Heart left ventricle (tissue), 16 donors: ENCODE data around the gene TMEM178B. TPM values are rescaled to one million over a fixed set of nuclear protein-coding genes. Genes with fewer than 3 reads are reported as not detected.

Source experiments
- ATAC-seq, 4 donors: fragments of 200-7000 bp; cut with Tn5 transposase; one replicate each; pipeline ENCODE4 v1.9.1; 2020 to 2022; ENCODE audit warnings: moderate library complexity in 4 of 4, mild to moderate bottlenecking in 3 of 4, moderate number of reproducible peaks in 1 of 4
- DNase-seq, 5 donors: peaks; one replicate each; pipeline ENCODE4 v3.0.0-alpha.2; 2020
- H3K27ac ChIP-seq, 12 donors: fragments of 200-600 bp; sonication (generic) in 4 of 12; one replicate each; pipeline versions ENCODE4 v1.5.0 to v1.8.0; 2016 to 2022; ENCODE audit warnings: mild to moderate bottlenecking in 2 of 12
- H3K27me3 ChIP-seq, 9 donors: fragments of 200-600 bp; sonication (generic) in 2 of 9; one replicate each; pipeline versions ENCODE4 v1.5.1 to v1.8.0; 2016 to 2022; ENCODE audit warnings: mild to moderate bottlenecking in 3 of 9
- H3K36me3 ChIP-seq, 9 donors: fragments of 200-600 bp; sonication (generic) in 2 of 9; one replicate each; pipeline versions ENCODE4 v1.5.0 to v1.8.0; 2018 to 2022; ENCODE audit warnings: mild to moderate bottlenecking in 2 of 9
- H3K4me1 ChIP-seq, 12 donors: fragments of 200-600 bp; sonication (generic) in 4 of 12; one replicate each; pipeline versions ENCODE4 v1.5.0 to v1.8.0; 2016 to 2022; ENCODE audit warnings: mild to moderate bottlenecking in 3 of 12
- H3K4me3 ChIP-seq, 12 donors: fragments of 200-600 bp; sonication (generic) in 4 of 12; one replicate each; pipeline versions ENCODE4 v1.5.0 to v1.8.0; 2017 to 2022; ENCODE audit warnings: mild to moderate bottlenecking in 9 of 12, moderate library complexity in 4 of 12
- H3K9me3 ChIP-seq, 12 donors: fragments of 200-600 bp; sonication (generic) in 4 of 12; one replicate each; pipeline versions ENCODE4 v1.5.0 to v1.8.0; 2016 to 2022; ENCODE audit warnings: mild to moderate bottlenecking in 1 of 12
- POLR2A ChIP-seq, 2 donors: fragments of 450-650 bp; IDR thresholded peaks; one replicate each; pipeline ENCODE4 v1.6.1; 2017; ENCODE audit warnings: antibody characterized with exemption in 2 of 2, mild to moderate bottlenecking in 2 of 2, moderate library complexity in 2 of 2
- WGBS, 4 donors: extraction: QIAGEN DNeasy Blood & Tissue Kit in 2 of 4; methylation state at CpG; one replicate each; pipeline versions ENCODE4 v1.1.5 to v1.1.7; 2013 to 2018; 5-methylcytosine and 5-hydroxymethylcytosine counted together
- intact Hi-C, 10 donors: fragments of 100-400 bp; cut with DNase I; formaldehyde crosslinking; loops; one replicate each; pipeline versions ENCODE4 v1.11.1 to v1.14.2; 2022
- polyA plus RNA-seq, 2 donors: library from polyadenylated mRNA; stranded (reverse); fragments of 200-250 nt; gene quantifications; one replicate each; pipeline ENCODE4 v1.2.3, GENCODE V29; 2013
- total RNA-seq, 9 donors: library from RNA; depleted of rRNA in 2 of 9; stranded (reverse); fragments of >200 nt in 2 of 9; fragmentation: NEBNext Ultra II Directional in 3 of 9; extraction: Animal tissue kit (Norgen Biotek cat#: 25700) in 3 of 9; gene quantifications; one replicate each; pipeline versions ENCODE4 v1.1.0 to v1.2.4, GENCODE V29; 2016 to 2023
- TF ChIP-seq, protein P1 (sequence below), 12 donors: fragments of 200-600 bp; sonication (generic) in 4 of 12; IDR thresholded peaks; one replicate each; pipeline versions ENCODE4 v1.5.0 to v1.8.0; 2018 to 2022; ENCODE audit warnings: antibody characterized with exemption in 12 of 12, mild to moderate bottlenecking in 5 of 12
- donor health status: ischemic (EF 13 %, LVEDD 7.1; RV severe dilation, severe dysfunction).
- donor health status: healthy with polysubstance abuse.
- donor health status: DM: no; HTN: yes; CAD: no.
- donor health status: DM: no; HTN: no; CAD: no.
- donor health status: ischemic (EF 25% LVEDD 6.9; RV normal size, moderate dysfunction).
- donor health status: ischemic (EF 25% LVEDD 5.7; RV mildly dilated, moderate dysfunction).
- donor health status: healthy.
- donor health status: DM: yes; HTN: yes; CAD: no.
- donor health status: ischemic (EF 35%, LVEDD 5.7; RV mildly dilated, moderate dysfunction).
- donor health status: nonischemic (EF 11% LVEDD 7.7; RV severe dilation, severe dysfunction).
- donor health status: DM: yes; HTN: yes; CAD: no.
- donor health status: PGD.
- donor health status: ischemic (EF 29% LVEDD 5.4; RV normal size, mild dysfunction).
- donor health status: nonischemic (EF 23%, LVEDD 6.1; RV moderate dilation, normal function).

The TMEM178B gene
- total and polyA plus RNA-seq, 11 donors = 1.2 to 58.5 (median 19.0) TPM

DNA sequence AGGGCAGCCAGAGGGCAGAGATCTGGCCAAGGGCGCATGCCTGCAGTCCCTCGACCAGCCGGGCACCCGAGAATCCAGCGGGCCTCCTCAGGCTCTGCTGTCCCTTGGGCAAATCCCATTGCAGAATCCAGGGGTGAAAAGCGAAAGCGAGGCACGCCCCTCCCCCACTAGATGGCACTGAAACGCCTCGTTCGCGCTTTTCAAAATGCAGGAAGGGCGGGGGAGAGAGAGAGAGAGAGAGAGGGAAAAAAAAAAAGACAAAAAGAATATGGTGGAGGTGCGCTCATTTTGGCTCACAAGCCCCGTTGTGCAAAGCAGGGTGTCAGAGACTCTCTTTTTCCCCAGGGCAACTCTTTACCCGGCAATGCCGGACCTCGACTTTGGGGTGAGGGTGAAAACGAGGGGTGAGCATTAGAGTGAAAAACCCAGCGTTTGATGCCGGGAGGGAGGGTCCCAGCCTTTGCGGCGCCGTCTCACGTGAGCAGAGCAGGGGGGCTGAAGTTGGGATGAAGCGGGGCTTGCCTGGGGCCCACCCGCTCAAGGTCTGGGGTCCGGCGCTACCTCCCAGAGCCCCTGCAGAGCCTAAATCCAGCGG, 2.5 kb upstream of the TMEM178B start:
- Histone ChIP-seq H3K27me3 (peaks cover 0 to 66% (median 8%) of the 10 kb centered on the region in 9 donors), H3K27ac (peak overlapping the region in 3 of 12 donors; percentile 15 to 60 (median 54))
- intact Hi-C loops = loop anchor here in 6 of 10 donors (5.0 to 10.0 kb wide), 5 partner anchors 143 to 461 kb away; no protein-coding TSS in a partner anchor

DNA sequence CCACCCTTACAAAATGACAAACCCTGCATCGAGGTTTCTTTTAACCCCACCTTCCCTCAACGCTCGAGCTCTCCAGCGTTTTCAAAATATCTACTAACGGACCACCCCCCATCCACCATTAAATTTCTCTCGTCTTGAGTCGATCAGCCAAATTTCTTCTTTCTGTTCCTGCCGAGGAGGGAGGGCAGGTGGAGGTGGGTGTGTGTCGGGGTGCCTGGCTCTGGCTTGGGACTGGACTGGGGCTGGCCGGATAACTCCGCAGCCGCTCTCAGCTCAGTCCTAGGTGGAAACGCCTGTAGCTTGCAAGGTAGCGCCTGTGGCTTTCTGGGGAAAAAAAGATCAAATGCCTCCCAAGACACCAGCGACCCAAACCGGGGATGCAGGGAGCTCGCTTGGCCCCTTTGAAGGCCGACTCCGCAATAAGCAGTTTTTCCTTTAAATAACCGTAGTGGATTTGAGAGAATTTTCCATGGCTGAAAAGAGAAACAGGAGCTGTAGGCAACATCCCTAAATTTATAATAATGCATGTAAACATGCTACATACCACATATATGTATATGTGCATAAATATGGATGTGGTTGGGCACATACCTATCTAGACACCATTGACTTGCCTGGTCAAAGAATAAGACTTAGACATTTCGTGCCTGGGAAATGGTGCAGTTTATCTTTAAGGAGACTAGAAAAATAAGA, 1.9 kb upstream of the TMEM178B start:
- H3K4me3 ChIP-seq = peak overlapping the region; percentile 46 to 67 (median 58)
- H3K9me3 ChIP-seq = no peaks in the 10 kb centered on the region
- no peaks in the 10 kb centered on the region for H3K36me3 ChIP-seq
- peak overlapping the region in 4 of 12 donors; percentile 15 to 61 (median 57) for H3K27ac ChIP-seq
- DNase-seq = no peak
- TF ChIP-seq POLR2A (IDR thresholded peaks at IDR 0.05) = no peak
- TF ChIP-seq, protein P1, sequence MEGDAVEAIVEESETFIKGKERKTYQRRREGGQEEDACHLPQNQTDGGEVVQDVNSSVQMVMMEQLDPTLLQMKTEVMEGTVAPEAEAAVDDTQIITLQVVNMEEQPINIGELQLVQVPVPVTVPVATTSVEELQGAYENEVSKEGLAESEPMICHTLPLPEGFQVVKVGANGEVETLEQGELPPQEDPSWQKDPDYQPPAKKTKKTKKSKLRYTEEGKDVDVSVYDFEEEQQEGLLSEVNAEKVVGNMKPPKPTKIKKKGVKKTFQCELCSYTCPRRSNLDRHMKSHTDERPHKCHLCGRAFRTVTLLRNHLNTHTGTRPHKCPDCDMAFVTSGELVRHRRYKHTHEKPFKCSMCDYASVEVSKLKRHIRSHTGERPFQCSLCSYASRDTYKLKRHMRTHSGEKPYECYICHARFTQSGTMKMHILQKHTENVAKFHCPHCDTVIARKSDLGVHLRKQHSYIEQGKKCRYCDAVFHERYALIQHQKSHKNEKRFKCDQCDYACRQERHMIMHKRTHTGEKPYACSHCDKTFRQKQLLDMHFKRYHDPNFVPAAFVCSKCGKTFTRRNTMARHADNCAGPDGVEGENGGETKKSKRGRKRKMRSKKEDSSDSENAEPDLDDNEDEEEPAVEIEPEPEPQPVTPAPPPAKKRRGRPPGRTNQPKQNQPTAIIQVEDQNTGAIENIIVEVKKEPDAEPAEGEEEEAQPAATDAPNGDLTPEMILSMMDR (IDR thresholded peaks at IDR 0.05) = no peak
- H3K27me3 ChIP-seq = peaks cover 0 to 71% (median 8%) of the 10 kb centered on the region in 9 donors
- H3K4me1 ChIP-seq = peaks cover 0 to 42% (median 20%) of the 10 kb centered on the region in 12 donors
- intact Hi-C loops = loop anchor here in 7 of 10 donors (2.0 to 10.0 kb wide), 6 partner anchors 143 to 577 kb away; no protein-coding TSS in a partner anchor
- peak in 1 of 4 donors; percentile 43 for ATAC-seq
- WGBS, 4 donors = 3 to 6% (median 4%) methylated on average over 20 to 21 of the region's 21 CpGs

More for the DNA sequence above, 2.5 kb upstream of the TMEM178B start:
- WGBS, 4 donors = 1 to 2% (median 1%) methylated on average over 27 to 30 of the region's 30 CpGs
- DNase-seq (peak; percentile 28 to 67 (median 39)), ATAC-seq (peak in 3 of 4 donors; percentile 20 to 24 (median 23))
- no peaks in the 10 kb centered on the region for H3K36me3 ChIP-seq
- no peaks in the 10 kb centered on the region for H3K9me3 ChIP-seq
- no peak for TF ChIP-seq POLR2A (IDR thresholded peaks at IDR 0.05)
- TF ChIP-seq, protein P1 (IDR thresholded peaks at IDR 0.05) = peak in 8 of 12 donors; percentile 8 to 35 (median 27)
- peak overlapping the region; percentile 46 to 67 (median 58) for H3K4me3 ChIP-seq
- peaks cover 0 to 42% (median 20%) of the 10 kb centered on the region in 12 donors for H3K4me1 ChIP-seq

DNA sequence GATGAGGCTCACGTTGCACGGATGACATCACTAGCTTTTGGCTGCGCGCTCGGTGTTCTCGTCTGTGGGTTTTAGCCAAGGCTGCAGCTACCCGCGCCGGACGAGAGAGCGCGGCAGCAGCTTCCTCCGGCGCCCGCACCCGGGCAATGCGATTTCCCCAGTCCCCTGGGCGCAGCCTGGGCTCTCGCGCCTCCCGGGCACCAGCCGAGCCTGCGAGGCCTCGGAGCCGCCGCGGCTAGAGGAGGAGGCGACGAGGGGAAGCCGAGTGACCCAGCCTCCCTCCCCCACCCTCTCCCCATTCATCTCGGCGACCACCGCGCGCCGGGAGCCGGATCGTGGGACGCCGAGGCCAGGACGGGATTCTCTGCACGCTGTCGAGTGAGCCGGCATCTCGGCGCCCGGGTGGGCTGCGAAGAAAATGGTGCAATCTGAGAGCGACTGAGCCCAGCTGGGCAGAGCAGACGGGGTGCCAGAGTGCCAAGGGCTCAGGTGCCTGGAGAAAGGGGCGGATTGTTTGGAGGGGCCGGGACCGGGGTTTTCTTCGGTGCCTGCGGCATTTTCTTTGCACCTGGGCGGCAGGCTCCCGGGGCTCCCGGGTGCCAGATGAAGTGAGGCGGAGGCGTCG, 1.2 kb upstream of the TMEM178B start:
- no peaks in the 10 kb centered on the region for H3K9me3 ChIP-seq
- H3K4me1 ChIP-seq = peaks cover 0 to 42% (median 20%) of the 10 kb centered on the region in 12 donors
- peaks cover 0 to 77% (median 8%) of the 10 kb centered on the region in 9 donors for H3K27me3 ChIP-seq
- DNase-seq = peak; percentile 46 to 77 (median 66)
- ATAC-seq = peak; percentile 63 to 85 (median 80)
- 1% methylated on average over 18 to 61 of the region's 61 CpGs for WGBS, 4 donors
- peak overlapping the region; percentile 46 to 67 (median 58) for H3K4me3 ChIP-seq
- TF ChIP-seq POLR2A (IDR thresholded peaks at IDR 0.05) = no peak
- TF ChIP-seq, protein P1 (IDR thresholded peaks at IDR 0.05) = peak in 1 of 12 donors; percentile 8
- H3K27ac ChIP-seq = peak overlapping the region in 5 of 12 donors; percentile 12 to 61 (median 54)
- H3K36me3 ChIP-seq = no peaks in the 10 kb centered on the region
- intact Hi-C loops = loop anchor here in 7 of 10 donors (2.0 to 10.0 kb wide), 6 partner anchors 142 to 576 kb away; no protein-coding TSS in a partner anchor
